SK-N-SH treated with all-trans-retinoic acid at 6 μM for 48 hours (cell line): ENCODE results near the gene CCDC120.

Source experiments
- ATAC-seq: fragments of 200-7000 bp; cut with Tn5 transposase; 3 replicates; pipeline ENCODE4 v1.9.1; 2020; ENCODE audit warnings: mild to moderate bottlenecking, moderate library complexity
- GLIS3 ChIP-seq: fragments of 250-450 bp; sonication (Bioruptor Pico); IDR thresholded peaks from 2 replicates; pipeline ENCODE4 v1.5.0; 2020; ENCODE audit warnings: mild to moderate bottlenecking, moderate library complexity
- SNAI2 ChIP-seq: fragments of 250-450 bp; sonication (Bioruptor Pico); IDR thresholded peaks from 2 replicates; pipeline ENCODE4 v1.5.0; 2020; ENCODE audit warnings: mild to moderate bottlenecking, moderate library complexity
- TCF4 ChIP-seq: fragments of 250-450 bp; sonication (Bioruptor Pico); IDR thresholded peaks from 2 replicates; pipeline ENCODE4 v1.8.0; 2021; ENCODE audit warnings: mild to moderate bottlenecking, moderate library complexity, borderline replicate concordance
- TOX ChIP-seq: fragments of 250-450 bp; sonication (Bioruptor Pico); IDR thresholded peaks from 2 replicates; pipeline ENCODE4 v1.8.0; 2021; ENCODE audit warnings: mild to moderate bottlenecking, moderate library complexity, borderline replicate concordance
- ZC3H10 ChIP-seq: fragments of 250-450 bp; sonication (Bioruptor Pico); IDR thresholded peaks from 2 replicates; pipeline ENCODE4 v1.5.1; 2021; ENCODE audit warnings: mild to moderate bottlenecking, moderate library complexity
- ZFP3 ChIP-seq: fragments of 250-450 bp; sonication (Bioruptor Pico); IDR thresholded peaks from 2 replicates; pipeline ENCODE4 v1.5.0; 2020; ENCODE audit warnings: mild to moderate bottlenecking, moderate library complexity
- ZNF565 ChIP-seq: fragments of 450-650 bp; formaldehyde crosslinking; conservative IDR thresholded peaks from 2 replicates; pipeline ENCODE4 v1.5.0; 2020; ENCODE audit warnings: low read depth, mild to moderate bottlenecking, moderate library complexity
- ZNF70 ChIP-seq: fragments of 450-650 bp; formaldehyde crosslinking; IDR thresholded peaks from 2 replicates; pipeline ENCODE4 v1.5.0; 2020; ENCODE audit warnings: mild to moderate bottlenecking, moderate library complexity
- ZNF8 ChIP-seq: fragments of 450-650 bp; formaldehyde crosslinking; IDR thresholded peaks from 2 replicates; pipeline ENCODE4 v1.5.0; 2020; ENCODE audit warnings: mild to moderate bottlenecking, moderate library complexity
- TF ChIP-seq, protein P1 (sequence below): fragments of 250-450 bp; sonication (Bioruptor Pico); IDR thresholded peaks from 2 replicates; pipeline ENCODE4 v1.5.1; 2020; ENCODE audit warnings: low read depth, mild to moderate bottlenecking, moderate library complexity
- TF ChIP-seq, protein P2 (sequence below): fragments of 250-450 bp; sonication (Bioruptor Pico); IDR thresholded peaks from 2 replicates; pipeline ENCODE4 v1.5.1; 2021; ENCODE audit warnings: mild to moderate bottlenecking, moderate library complexity
- TF ChIP-seq, protein P3 (sequence below): fragments of 250-450 bp; sonication (Bioruptor Pico); IDR thresholded peaks from 2 replicates; pipeline ENCODE4 v1.8.0; 2021; ENCODE audit warnings: low read depth, mild to moderate bottlenecking, moderate library complexity, borderline replicate concordance

Gene CCDC120

DNA sequence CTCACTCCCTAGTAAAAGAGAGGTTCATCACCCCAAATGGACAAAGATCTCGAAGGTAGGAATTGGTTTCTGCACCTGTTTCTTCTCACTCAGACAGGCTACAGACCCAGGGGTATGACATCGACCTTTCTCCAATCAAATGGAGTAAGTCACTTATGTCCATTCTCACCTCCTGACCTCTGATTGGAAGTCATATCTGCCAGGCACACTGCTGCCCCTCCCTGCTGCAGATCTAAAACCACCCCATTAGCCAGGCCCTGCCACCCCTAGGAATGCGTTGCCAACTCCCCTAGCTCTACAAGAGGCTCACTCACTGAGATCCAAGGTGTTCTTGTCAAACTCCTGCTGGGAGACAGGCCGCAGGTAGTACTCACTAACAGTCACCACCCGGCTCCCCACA is 57.9 kb downstream of the CCDC120 start:
- no peak for ATAC-seq
- no peak for TF ChIP-seq ZNF565 (CRISPR knock-in tag)
- no peak for TF ChIP-seq SNAI2
- TF ChIP-seq, protein P1, sequence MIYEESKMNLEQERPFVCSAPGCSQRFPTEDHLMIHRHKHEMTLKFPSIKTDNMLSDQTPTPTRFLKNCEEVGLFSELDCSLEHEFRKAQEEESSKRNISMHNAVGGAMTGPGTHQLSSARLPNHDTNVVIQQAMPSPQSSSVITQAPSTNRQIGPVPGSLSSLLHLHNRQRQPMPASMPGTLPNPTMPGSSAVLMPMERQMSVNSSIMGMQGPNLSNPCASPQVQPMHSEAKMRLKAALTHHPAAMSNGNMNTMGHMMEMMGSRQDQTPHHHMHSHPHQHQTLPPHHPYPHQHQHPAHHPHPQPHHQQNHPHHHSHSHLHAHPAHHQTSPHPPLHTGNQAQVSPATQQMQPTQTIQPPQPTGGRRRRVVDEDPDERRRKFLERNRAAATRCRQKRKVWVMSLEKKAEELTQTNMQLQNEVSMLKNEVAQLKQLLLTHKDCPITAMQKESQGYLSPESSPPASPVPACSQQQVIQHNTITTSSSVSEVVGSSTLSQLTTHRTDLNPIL (CRISPR knock-in tag), result no peak
- TF ChIP-seq GLIS3 (CRISPR knock-in tag), result no peak

DNA sequence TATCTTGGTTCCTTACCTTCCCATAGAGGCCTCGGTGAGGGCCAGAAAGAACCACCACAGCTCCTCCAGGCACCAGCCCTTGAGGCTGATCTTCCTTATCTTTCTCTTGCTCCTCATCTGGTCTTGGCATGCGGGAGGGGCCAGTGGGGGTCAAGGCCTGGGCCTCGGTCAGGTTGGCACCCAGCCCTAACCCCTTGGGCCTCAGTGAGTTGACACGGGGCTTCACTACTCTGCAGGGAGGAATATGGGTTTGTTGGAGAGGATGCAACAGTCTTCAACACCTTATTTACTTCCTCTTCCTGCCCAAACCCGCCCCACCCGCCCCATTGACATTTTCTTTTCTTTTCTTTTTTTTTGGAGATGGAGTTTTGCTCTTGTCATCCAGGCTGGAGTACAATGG is 58.8 kb downstream of the CCDC120 start:
- no peak for ATAC-seq
- TF ChIP-seq TOX, result no peak
- no peak for TF ChIP-seq GLIS3 (CRISPR knock-in tag)
- TF ChIP-seq, protein P2, sequence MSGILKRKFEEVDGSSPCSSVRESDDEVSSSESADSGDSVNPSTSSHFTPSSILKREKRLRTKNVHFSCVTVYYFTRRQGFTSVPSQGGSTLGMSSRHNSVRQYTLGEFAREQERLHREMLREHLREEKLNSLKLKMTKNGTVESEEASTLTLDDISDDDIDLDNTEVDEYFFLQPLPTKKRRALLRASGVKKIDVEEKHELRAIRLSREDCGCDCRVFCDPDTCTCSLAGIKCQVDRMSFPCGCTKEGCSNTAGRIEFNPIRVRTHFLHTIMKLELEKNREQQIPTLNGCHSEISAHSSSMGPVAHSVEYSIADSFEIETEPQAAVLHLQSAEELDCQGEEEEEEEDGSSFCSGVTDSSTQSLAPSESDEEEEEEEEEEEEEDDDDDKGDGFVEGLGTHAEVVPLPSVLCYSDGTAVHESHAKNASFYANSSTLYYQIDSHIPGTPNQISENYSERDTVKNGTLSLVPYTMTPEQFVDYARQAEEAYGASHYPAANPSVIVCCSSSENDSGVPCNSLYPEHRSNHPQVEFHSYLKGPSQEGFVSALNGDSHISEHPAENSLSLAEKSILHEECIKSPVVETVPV (CRISPR knock-in tag), result no peak
- no peak for TF ChIP-seq ZNF70 (CRISPR knock-in tag)
- TF ChIP-seq ZC3H10 (CRISPR knock-in tag), result no peak
- no peak for TF ChIP-seq ZNF8 (CRISPR knock-in tag)
- TF ChIP-seq, protein P3, sequence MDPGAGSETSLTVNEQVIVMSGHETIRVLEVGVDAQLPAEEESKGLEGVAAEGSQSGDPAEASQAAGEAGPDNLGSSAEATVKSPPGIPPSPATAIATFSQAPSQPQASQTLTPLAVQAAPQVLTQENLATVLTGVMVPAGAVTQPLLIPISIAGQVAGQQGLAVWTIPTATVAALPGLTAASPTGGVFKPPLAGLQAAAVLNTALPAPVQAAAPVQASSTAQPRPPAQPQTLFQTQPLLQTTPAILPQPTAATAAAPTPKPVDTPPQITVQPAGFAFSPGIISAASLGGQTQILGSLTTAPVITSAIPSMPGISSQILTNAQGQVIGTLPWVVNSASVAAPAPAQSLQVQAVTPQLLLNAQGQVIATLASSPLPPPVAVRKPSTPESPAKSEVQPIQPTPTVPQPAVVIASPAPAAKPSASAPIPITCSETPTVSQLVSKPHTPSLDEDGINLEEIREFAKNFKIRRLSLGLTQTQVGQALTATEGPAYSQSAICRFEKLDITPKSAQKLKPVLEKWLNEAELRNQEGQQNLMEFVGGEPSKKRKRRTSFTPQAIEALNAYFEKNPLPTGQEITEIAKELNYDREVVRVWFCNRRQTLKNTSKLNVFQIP (CRISPR knock-in tag), result no peak
- TF ChIP-seq ZFP3, result no peak
- no peak for TF ChIP-seq TCF4 (CRISPR knock-in tag)
